ENCODE results near the gene CHCHD6. TPM values are rescaled to one million over a fixed set of nuclear protein-coding genes. Genes with fewer than 3 reads are reported as not detected.

The CHCHD6 gene
- total RNA-seq, 2 experiments from 2014 or later: 16.6 to 21.2 TPM

DNA sequence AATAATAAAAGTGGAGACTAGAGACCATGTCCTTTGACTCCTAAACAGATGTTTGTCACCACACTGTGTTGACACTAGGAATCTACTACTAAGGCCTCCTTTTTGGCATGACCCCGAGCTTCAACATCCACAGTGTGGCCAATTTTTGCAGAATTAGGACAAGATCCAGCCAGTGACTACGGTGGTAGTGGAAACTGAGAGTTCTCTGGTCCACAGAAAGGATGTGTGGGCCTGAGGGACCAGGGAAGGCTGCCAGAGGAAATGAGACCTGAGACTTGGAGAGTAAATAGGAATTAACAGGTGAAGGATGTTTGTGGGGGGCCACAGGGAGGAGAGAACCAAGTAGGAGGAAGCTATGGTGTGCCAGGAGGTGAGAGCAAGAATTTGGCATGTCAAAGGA lies 122.7 kb downstream of the CHCHD6 start:
- Mint-ChIP-seq H3K4me3 (no peak overlapping the region), H3K36me3 (ENCODE audit: low read depth) (peaks cover 2% of the 10 kb centered on the region), H3K9me3 (peaks cover 4% of the 10 kb centered on the region), H3K27ac (no peak overlapping the region), H3K4me1 (ENCODE audit: low read depth) (peaks cover 9% of the 10 kb centered on the region), H3K27me3 (no peaks in the 10 kb centered on the region)
- ChIA-PET POLR2A (no interaction called here), CTCF (no interaction called here)
- TF ChIP-seq, protein P1, sequence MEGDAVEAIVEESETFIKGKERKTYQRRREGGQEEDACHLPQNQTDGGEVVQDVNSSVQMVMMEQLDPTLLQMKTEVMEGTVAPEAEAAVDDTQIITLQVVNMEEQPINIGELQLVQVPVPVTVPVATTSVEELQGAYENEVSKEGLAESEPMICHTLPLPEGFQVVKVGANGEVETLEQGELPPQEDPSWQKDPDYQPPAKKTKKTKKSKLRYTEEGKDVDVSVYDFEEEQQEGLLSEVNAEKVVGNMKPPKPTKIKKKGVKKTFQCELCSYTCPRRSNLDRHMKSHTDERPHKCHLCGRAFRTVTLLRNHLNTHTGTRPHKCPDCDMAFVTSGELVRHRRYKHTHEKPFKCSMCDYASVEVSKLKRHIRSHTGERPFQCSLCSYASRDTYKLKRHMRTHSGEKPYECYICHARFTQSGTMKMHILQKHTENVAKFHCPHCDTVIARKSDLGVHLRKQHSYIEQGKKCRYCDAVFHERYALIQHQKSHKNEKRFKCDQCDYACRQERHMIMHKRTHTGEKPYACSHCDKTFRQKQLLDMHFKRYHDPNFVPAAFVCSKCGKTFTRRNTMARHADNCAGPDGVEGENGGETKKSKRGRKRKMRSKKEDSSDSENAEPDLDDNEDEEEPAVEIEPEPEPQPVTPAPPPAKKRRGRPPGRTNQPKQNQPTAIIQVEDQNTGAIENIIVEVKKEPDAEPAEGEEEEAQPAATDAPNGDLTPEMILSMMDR (IDR thresholded peaks at IDR 0.05): no peak
- DNase-seq: no peak
- intact Hi-C loops (cut with micrococcal nuclease): no loop called here
- ATAC-seq: no peak

DNA sequence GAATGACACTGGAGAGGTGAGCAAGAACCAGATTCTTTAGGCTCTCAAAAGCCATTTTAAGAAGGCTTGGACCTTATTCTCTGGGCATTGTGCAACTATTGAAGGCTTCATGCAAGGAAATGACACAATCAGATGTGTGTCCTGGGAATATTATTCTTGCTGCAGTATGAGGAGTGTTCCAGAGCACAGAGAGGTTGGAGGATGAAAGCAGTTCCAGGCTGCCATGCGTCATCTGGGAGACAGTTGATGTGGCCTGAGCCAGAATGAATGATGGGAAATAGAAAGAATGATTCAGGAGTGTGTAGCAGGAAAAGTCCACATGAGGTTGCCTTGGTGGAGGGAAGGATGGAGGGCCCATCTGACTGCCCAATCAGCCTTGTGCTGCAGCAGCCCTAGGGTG lies 123.1 kb downstream of the CHCHD6 start:
- Mint-ChIP-seq H3K4me3 (no peak overlapping the region), H3K9me3 (peaks cover under 1% of the 10 kb centered on the region), H3K27me3 (no peaks in the 10 kb centered on the region), H3K27ac (no peak overlapping the region), H3K4me1 (ENCODE audit: low read depth) (peaks cover 9% of the 10 kb centered on the region), H3K36me3 (ENCODE audit: low read depth) (peaks cover 2% of the 10 kb centered on the region)
- TF ChIP-seq, protein P1 (IDR thresholded peaks at IDR 0.05): no peak
- ATAC-seq: no peak
- DNase-seq: no peak
- intact Hi-C loops (cut with micrococcal nuclease): no loop called here
- ChIA-PET CTCF (no interaction called here), POLR2A (no interaction called here)

DNA sequence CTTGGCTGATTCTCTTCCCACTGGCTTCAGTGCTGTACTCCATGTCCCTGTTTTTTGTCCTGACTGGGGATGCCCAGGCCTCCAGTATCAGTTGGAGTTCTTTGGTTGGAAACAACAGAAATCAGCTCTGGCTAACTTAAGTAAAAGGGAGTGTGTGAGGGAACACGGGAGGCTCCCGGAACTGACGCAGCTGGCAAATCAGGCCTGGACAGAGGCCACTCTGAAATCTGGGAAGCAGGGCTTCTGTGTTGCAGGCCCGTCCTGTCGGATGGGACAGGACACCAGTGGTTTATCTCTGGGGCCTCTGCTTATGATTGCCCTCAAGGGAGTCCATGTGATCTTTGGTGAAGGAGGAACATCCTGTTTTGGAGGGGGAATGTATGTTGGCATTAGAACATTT lies 124.3 kb downstream of the CHCHD6 start:
- H3K4me1 Mint-ChIP-seq (ENCODE audit: low read depth): peaks cover 9% of the 10 kb centered on the region
- ChIA-PET POLR2A (no interaction called here), CTCF (no interaction called here)
- H3K27me3 Mint-ChIP-seq: no peaks in the 10 kb centered on the region
- H3K4me3 Mint-ChIP-seq: no peak overlapping the region
- H3K9me3 Mint-ChIP-seq: no peaks in the 10 kb centered on the region
- ATAC-seq: no peak
- DNase-seq: no peak
- H3K27ac Mint-ChIP-seq: no peak overlapping the region
- TF ChIP-seq, protein P1 (IDR thresholded peaks at IDR 0.05): no peak
- intact Hi-C loops (cut with micrococcal nuclease): no loop called here
- H3K36me3 Mint-ChIP-seq (ENCODE audit: low read depth): peaks cover 2% of the 10 kb centered on the region

DNA sequence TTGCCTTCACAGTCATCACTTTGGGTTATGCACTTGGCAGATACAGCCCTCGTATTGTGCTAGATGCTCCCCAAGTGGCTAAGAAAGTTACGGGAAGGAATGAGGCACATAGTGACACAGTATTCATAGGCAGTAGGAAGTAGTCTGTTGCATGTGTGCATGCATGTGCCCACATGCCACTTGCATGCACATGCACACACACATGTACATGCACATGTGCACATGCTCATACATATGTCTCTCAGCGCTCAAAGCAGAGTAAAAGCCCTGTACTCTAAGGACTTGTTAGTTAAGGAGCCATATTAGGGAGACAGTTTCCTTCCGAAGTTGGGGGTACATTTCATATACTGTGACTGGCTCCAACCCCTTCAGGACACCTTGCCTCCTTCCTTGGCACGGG lies 128.9 kb downstream of the CHCHD6 start:
- H3K27ac Mint-ChIP-seq: no peak overlapping the region
- H3K4me1 Mint-ChIP-seq (ENCODE audit: low read depth): peaks cover 9% of the 10 kb centered on the region
- ChIA-PET POLR2A (no interaction called here), CTCF (no interaction called here)
- H3K4me3 Mint-ChIP-seq: no peak overlapping the region
- intact Hi-C loops (cut with micrococcal nuclease): no loop called here
- peaks cover 2% of the 10 kb centered on the region for H3K36me3 Mint-ChIP-seq (ENCODE audit: low read depth)
- H3K9me3 Mint-ChIP-seq: no peaks in the 10 kb centered on the region
- no peaks in the 10 kb centered on the region for H3K27me3 Mint-ChIP-seq
- DNase-seq (no peak), ATAC-seq (no peak)
- TF ChIP-seq, protein P1 (IDR thresholded peaks at IDR 0.05): no peak

DNA sequence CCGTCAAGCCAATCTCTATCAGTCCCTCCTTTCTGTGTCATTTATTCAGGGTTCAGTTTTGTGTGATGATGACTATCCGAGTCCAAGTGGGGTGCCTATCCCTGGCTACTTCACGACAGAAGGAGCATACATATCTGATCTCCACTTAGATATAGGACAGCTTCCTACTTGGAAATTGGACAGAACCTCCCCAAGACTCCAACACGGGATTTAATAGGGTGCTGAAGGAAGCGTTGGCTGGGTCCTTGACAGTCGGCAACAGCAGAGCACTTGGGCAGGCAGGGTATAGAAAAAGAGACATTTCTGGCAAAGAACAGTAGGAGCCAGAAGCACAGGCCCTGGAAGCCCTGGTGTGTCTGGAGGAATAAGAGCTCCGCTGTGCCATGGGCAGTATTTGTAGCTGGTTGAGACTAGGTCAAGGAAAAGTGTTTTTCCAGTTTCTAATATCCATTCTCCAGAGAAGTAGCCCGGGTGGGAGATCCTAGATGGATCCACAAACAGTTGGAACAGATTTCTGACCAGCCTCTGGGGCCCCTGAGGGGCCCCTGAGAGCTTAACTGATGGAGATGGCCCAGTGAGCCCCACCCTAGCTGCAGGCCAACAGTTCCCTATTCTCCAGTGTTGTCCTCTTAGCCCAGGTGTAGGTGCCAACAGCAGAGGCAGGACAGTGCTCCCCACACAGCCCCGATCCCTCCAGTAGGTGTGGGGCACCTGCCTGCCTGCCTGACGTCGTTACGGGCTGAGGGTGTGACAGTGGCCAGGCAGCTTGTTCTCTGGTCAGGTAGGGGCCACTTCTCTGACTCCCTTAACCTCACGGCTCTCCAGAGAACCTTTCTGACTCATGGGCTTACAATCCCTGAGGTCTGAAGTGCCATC lies 130.8 kb downstream of the CHCHD6 start:
- ATAC-seq: no peak
- ChIA-PET CTCF (no interaction called here), POLR2A (no interaction called here)
- no peak for DNase-seq
- Mint-ChIP-seq H3K27me3 (no peaks in the 10 kb centered on the region), H3K4me1 (ENCODE audit: low read depth) (no peaks in the 10 kb centered on the region), H3K9me3 (no peaks in the 10 kb centered on the region), H3K36me3 (ENCODE audit: low read depth) (peaks cover 5% of the 10 kb centered on the region), H3K4me3 (no peak overlapping the region), H3K27ac (no peak overlapping the region)
- TF ChIP-seq, protein P1 (IDR thresholded peaks at IDR 0.05): no peak
- intact Hi-C loops (cut with micrococcal nuclease): no loop called here

All from activated CD8-positive, alpha-beta T cell treated with anti-CD3 and anti-CD28 coated beads for 36 hours (primary cell).